ENCODE results near the gene ACYP2.
"Not testable (repeated sequence)": the region's sequence is repeated elsewhere in the genome, so short reads cannot be mapped to it uniquely, and the experiment has no call there.

The ACYP2 gene

GRCh38 chr2:54279385-54279784 lies 164.0 kb downstream of the ACYP2 start:
- no peak for DNase-seq

- no peak for DNase-seq
Observed at GRCh38 chr2:54284826-54285225, 169.4 kb downstream of the ACYP2 start.

- DNase-seq, result no peak
Observed at GRCh38 chr2:54285451-54285850, 170.0 kb downstream of the ACYP2 start.

- no peak for DNase-seq
Observed at GRCh38 chr2:54287532-54287931, 172.1 kb downstream of the ACYP2 start.

- no peak for DNase-seq
Observed at GRCh38 chr2:54289917-54290316, 174.5 kb downstream of the ACYP2 start.

GRCh38 chr2:54290356-54291025 lies 175.1 kb downstream of the ACYP2 start:
- DNase-seq, result no peak

- DNase-seq, result not testable (repeated sequence)
Observed at GRCh38 chr2:54294665-54295064, 179.2 kb downstream of the ACYP2 start.

- DNase-seq, result no peak
Observed at GRCh38 chr2:54295911-54296310, 180.5 kb downstream of the ACYP2 start.

GRCh38 chr2:54298514-54298913 lies 183.1 kb downstream of the ACYP2 start:
- DNase-seq, result no peak

- no peak for DNase-seq
Observed at GRCh38 chr2:54303631-54304030, 188.2 kb downstream of the ACYP2 start.

- no peak for DNase-seq
Observed at GRCh38 chr2:54306556-54306955, 191.1 kb downstream of the ACYP2 start.

- DNase-seq, result no peak
Observed at GRCh38 chr2:54308186-54308585, 192.8 kb downstream of the ACYP2 start.

- DNase-seq, result no peak
Observed at GRCh38 chr2:54308782-54309181, 193.4 kb downstream of the ACYP2 start.

- DNase-seq, result no peak
Observed at GRCh38 chr2:54310311-54310710, 194.9 kb downstream of the ACYP2 start.

GRCh38 chr2:54310961-54311360 lies 195.5 kb downstream of the ACYP2 start:
- DNase-seq, result no peak

- DNase-seq, result no peak
Observed at GRCh38 chr2:54313147-54313546, 197.7 kb downstream of the ACYP2 start.

- DNase-seq, result no peak
Observed at GRCh38 chr2:54317973-54318372, 202.6 kb downstream of the ACYP2 start.

GRCh38 chr2:54318821-54319220 lies 203.4 kb downstream of the ACYP2 start:
- DNase-seq, result no peak

GRCh38 chr2:54321047-54321446 lies 205.6 kb downstream of the ACYP2 start:
- DNase-seq, result no peak

GRCh38 chr2:54324517-54324916 lies 209.1 kb downstream of the ACYP2 start:
- not testable (repeated sequence) for DNase-seq

- DNase-seq, result no peak
Observed at GRCh38 chr2:54325148-54325547, 209.7 kb downstream of the ACYP2 start.

GRCh38 chr2:54329482-54330161 lies 214.2 kb downstream of the ACYP2 start:
- no peak for DNase-seq

- DNase-seq, result peak; percentile 93
Observed at GRCh38 chr2:54330162-54330925, 214.9 kb downstream of the ACYP2 start.
